Skeletal muscle cell (primary cell): ENCODE results near the gene E2F1.

Experiments
- DNase-seq: peaks from one replicate; pipeline ENCODE4 v3.0.0-alpha.2; 2010; ENCODE audit warnings: low read depth
- H3K4me3 ChIP-seq: 2 replicates; pipeline ENCODE4 v1.5.1; 2011; ENCODE audit warnings: low read depth, mild to moderate bottlenecking, control low read depth, low read length, moderate library complexity

E2F1 gene, protein sequence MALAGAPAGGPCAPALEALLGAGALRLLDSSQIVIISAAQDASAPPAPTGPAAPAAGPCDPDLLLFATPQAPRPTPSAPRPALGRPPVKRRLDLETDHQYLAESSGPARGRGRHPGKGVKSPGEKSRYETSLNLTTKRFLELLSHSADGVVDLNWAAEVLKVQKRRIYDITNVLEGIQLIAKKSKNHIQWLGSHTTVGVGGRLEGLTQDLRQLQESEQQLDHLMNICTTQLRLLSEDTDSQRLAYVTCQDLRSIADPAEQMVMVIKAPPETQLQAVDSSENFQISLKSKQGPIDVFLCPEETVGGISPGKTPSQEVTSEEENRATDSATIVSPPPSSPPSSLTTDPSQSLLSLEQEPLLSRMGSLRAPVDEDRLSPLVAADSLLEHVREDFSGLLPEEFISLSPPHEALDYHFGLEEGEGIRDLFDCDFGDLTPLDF

DNA sequence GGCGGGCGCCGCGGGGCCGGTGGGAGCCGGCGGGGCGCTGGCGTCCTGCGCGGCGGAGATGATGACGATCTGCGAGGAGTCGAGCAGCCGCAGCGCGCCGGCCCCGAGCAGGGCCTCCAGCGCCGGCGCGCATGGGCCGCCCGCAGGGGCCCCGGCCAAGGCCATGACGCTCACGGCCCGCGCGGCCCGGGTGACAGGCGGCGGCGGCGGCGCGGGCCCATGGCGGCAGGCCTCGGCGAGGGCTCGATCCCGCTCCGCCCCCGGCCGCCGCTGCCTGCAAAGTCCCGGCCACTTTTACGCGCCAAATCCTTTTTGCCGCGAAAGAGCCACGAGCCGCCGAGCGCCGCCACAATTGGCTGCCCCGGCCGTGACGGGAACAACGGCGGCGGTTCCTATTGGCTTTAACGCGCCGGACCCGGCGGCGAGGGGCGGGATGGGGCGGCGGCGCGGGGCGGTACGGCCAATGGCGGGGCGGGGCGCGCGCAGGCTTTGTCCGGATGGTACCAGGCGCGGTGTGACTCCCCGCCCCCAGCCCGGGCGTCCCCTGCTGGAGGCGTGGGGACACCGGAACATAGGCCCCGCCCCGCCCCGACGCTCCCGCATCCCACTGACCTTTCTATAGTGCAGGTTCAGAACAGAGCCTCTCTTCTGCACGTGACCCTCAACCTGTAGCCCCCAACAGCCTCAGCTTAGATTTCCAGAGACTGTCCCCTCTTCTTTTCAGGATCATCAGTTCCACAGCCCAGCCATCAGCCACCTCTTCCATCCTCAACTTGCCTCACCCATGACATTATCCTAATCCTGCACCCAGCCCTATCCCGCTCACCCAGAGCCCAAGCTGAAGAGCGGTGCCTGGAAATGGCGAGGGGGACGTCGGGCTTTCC is at the start of gene E2F1:
Gene E2F1 (minus strand): TSS at position 286 of the 884 bp plus-strand sequence. CDS start 121 bp downstream, at position 165.
- DNase-seq: peak; percentile 57
- H3K4me3 ChIP-seq: peak within 1 kb of the TSS; percentile 44

DNA sequence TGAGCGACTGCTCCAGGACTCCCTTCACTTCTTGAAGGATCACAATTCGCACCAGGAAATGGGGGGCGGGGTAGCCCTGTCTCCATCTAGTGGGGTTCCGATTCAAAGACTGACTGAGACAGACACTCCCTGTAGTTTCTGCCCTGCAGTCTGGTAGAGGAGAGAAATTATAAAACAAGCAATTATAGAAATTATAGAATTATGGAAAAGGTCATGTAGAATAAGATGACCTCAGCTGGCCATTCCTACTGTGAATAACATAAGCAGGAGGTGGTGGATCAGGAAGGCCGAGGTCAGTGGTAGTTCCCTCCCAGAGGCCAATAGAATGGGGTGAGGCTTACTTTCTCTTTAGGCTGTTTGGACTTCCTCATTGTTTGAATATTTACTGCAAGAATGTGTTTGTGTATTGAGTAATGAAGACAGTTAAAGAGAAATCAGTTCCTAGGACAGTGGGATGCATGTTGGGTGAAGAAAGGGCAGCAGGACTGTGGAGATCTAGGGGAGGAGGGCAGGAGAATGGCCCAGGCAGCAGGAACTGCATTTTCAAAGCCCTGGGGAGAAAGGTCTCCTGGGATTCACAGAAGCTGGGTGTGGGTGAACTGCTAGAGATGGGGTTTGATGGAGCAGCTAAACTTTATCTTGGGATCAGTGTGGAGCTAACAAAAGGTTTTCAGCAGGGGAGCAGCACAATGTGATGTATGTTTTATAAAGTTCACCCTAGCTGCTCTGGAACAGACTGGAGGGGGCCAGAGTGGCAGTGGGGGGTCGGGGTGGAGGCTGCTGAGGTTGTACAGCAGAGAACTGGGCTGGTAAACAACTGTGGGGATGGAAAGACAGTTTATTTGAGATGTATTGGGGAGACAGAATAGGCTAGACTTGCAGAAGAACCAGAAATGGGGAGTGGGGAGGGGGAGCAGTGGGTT is 47.7 kb upstream of the E2F1 start:
- H3K4me3 ChIP-seq: no peak overlapping the region

DNA sequence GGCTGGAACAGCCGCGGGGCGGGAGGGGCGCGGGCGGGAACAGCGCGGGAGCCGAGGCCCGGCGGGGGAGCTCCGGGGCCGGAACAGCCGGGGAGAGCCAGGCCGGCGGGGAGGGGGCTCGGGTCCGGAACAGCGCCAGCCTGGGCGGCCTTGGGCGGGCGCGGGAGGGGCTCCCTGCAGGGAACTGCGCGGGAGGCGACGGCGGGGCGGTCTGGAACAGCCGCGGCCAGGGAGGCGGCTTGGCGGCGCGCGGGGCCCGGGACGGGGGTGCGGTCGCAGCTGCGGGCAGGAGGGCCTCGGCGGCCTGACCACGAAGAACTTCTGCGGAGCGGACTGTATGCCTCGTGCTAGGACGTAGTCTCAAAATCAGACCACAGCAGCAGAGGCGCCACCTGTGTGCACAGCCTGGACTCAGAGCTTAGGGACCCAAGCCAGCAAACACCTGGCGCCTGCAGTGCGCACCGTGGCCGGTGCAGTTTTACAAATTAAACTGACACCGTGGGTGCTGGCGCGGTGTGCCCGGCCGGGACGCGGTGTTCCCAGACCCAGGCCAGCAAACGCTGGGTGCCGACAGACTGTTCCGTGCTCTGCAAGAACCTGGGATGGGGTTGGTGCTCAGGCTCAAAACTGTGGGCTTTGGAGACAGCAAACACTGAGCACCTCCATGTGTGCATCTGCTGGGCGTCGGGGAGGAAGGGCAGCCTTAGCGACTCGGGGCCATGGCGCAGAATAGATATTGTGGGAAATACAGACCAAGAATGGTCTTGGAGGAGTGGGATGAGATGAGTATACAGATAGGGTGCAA is 46.2 kb upstream of the E2F1 start:
- peak overlapping the region; percentile 60 for H3K4me3 ChIP-seq
- peak; percentile 45 for DNase-seq

More for the DNA sequence above, 47.7 kb upstream of the E2F1 start:
- peak; percentile 31 for DNase-seq

DNA sequence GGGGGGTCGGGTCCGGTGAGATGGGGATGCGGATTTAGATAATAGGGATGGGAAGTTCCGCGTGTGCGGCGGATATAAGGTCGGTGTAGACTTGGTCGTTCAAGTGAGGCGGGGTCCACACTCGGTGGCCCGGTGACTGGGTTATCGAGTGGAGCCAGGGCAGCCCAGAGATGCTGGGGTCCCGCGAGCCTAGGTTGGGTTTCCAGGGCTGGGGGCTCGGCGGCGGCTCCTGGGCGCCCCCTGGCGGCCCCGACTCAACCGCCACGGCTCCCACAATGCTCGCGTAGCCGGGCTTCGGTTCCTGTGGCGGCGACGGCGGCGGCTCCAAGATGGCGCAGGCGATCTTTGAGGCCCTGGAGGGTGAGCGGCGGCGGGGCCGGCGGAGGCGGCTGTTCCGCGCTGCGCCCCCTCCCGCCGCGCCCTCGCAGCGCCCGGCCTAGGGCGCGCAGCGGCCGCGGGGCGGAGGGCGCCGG is 45.5 kb upstream of the E2F1 start, which contains the start of gene ZNF341:
Gene ZNF341 (plus strand): TSS at position 304 of the 473 bp plus-strand sequence. CDS start 26 bp downstream, at position 330.
- no peak for DNase-seq
- H3K4me3 ChIP-seq: peak within 1 kb of the TSS; percentile 60

DNA sequence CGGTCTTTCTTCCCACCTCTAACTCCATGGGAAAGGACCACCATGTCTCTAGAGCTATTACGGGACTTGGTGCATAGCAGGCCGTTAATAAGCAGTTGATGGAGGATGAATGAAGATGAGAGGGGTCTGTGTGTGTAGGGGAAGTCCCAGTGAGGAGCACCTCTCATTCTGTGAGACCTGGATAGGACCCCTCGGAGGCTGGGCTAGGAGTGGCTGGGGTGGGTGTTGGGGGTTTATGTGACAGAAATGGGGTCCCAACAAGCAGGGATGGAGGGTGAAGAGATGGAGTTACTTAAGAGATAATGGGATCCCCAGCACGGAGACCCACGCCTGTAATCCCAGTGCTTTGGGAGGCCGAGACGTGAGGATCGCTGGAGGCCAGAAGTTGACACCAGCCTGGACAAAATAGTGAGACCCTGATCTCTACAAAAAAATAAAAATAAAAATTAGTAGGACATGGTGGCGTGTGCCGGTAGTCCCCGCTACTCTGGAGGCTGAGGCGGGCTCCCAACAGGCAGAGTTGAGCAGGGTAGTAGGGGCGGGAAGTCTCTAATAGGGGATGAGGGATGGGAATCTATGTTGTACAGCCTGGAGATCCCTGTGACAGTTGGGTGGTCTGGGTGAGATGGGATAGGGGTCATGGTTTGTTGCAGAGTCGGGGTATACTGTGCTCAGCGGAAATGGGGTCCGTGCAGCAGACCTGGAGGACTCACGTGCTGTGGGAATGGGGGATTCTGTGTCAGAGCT is 44.9 kb upstream of the E2F1 start:
- peak overlapping the region; percentile 60 for H3K4me3 ChIP-seq
- DNase-seq: no peak

DNA sequence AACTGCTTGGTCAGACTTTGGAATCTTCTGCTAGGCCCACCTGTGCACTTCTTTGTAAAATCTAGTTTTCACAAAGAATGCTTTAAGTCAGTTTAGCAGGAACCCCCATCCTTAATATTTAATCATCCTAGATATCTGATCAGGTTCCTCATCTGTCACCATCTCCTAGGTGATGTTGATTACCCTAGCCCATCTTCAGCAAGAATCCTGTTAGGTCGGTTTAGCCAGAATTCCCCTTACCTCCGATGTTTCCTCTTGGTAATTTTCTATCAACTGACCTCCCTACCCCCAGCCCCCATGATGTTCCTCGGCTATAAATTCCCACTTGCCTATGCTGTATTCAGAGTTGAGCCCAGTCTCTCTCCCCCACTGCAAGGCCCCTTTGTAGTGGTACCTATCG is 42.9 kb upstream of the E2F1 start:
- no peak for DNase-seq
- no peak overlapping the region for H3K4me3 ChIP-seq

DNA sequence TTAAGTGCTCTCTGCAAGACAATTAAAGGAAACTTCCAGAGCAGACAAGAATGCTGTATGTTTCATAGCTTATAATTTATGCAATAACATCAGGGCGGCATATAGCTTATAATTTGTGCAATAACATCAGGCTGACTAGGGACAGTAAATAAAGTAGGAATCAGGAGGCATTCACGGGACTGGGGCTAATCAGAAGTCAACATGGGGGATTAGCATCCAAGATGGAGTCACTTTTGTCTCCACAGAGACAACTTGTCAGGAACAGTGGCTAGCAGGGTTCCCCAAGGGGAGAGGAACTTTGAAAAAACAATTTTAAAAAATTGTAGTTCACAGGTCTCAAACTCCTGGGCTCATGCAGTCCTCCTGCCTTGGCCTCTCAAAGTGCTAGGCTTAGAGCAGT is 42.3 kb upstream of the E2F1 start:
- DNase-seq: no peak
- no peak overlapping the region for H3K4me3 ChIP-seq

DNA sequence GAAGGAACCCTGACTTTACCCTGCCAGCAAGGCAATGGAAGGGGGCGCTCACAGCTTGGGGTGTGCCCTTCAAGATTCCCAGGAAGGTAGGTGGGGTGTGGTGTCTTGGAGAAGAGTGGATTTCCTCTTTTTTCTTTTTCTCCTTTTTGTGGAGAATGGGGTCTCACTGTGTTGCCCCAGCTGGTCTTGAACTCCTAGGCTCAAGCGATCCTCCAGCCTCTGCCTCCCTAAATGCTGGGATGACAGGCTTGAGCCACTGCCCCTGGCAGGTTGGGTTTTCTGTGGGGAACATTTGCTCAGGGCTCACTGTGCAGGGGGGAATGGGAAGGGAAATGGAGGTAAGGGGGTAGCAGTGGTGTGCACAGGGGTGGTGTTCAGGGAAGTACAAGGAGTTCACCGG is 41.6 kb upstream of the E2F1 start:
- DNase-seq: no peak

DNA sequence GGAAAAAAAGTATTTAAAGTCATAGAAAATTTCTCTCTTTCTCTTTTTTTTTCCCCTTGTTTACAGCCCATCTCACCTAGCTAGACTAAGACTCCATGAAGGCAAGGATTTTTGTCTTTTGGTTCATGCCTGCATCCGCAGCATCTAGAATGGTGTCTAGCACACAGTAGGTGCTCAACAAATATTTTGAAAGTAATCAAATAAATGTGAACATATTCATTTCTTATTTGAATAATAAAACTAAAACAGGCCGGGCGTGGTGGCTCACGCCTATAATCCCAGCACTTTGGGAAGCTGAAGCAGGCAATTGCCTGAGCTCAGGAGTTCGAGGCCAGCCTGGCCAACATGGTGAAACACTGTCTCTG is 40.9 kb upstream of the E2F1 start:
- no peak for DNase-seq

More for the DNA sequence above, 41.6 kb upstream of the E2F1 start:
- H3K4me3 ChIP-seq: no peak overlapping the region

DNA sequence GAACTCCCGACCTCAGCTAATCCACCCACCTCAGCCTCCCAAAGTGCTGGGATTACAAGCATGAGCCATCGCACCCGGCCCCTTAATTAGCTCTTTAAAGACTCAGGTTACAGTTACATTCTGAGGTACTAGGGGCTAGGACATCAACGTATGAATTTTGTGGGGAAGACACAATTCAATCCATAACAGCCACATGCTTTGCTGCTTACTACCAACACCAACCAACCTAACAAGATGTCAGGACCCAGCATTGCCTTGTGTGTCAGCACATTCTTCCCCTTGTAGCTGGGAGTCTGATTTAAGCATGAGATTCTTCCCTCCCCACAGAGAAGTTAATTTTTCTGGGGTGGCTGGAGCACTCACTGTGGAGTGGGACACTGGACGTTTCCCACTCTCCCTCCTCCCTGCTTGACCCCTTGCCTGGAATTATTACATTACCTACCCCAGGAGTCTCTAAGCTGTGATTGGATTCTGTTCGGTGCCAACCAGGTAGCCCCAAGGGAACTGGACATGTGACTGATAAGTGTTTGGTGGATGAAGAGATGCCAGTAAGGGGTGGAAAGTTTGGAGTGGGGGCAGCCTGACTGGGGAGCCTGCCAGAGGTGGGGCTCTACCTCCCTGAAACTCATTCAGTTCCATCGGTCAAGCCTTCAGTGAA is 39.6 kb upstream of the E2F1 start:
- no peak overlapping the region for H3K4me3 ChIP-seq
- DNase-seq: no peak

More for the DNA sequence above, 40.9 kb upstream of the E2F1 start:
- no peak overlapping the region for H3K4me3 ChIP-seq

DNA sequence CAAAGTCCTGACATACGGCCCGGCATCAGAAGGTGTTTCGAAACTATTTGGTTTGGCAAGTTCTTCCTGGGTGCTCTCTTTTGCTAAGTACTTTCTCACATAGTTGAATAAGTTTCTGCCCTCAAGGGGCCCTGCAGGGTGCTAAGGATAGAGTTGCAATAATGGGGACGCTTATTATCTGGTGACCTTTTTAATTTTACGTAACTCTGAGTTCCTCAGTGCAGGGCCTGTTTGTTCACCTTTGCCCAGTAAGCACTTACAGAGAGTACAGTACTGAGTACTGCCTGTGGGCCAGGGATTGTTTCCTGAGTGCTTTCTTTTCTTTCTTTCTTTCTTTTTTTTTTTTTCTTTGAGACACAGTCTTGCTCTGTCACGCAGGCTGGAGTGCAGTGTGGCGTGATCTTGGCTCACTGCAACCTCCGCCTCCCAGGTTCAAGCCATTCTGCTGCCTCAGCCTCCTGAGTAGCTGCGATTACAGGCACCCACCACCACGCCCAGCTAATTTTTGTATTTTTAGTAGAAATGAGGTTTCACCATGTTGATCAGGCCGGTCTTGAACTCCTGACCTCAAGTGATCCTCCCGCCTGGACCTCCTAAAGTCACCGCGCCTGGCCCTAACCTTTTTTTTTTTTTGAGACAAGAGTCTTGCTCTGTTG is 38.4 kb upstream of the E2F1 start:
- no peak for DNase-seq
- no peak overlapping the region for H3K4me3 ChIP-seq

DNA sequence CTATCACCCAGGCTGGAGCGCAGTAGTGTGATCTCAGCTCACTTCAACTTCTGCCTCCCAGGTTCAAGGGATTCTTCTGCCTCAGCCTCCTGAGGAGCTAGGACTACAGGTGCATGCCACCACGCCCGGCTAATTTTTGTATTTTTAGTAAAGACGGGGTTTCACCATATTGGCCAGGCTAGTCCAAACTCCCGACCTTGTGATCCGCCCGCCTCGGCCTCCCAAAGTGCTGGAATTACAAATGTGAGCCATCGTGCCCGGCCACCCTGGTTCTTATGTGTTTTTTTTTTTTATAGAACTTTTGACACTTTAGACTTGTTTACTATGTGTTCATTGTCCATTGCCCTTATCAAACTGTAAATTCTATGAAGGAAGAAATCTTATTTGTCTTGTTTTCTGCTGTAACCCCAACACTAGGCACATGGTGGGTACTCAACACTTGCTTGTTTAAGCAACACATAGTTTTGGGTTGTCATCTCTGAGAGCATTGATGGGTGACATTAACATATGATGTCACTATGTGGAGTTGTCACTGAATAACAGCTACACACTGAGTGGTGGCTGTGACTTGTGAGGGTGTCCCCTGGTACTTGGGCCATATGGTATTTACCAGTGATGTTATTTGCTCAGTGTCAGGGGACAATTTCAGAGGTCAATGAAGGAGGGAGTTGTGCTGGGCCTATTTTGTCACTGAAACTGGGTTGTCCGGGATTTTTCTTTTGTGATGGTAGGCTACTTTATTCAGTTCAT is 35.4 kb upstream of the E2F1 start:
- DNase-seq: no peak
- H3K4me3 ChIP-seq: no peak overlapping the region

DNA sequence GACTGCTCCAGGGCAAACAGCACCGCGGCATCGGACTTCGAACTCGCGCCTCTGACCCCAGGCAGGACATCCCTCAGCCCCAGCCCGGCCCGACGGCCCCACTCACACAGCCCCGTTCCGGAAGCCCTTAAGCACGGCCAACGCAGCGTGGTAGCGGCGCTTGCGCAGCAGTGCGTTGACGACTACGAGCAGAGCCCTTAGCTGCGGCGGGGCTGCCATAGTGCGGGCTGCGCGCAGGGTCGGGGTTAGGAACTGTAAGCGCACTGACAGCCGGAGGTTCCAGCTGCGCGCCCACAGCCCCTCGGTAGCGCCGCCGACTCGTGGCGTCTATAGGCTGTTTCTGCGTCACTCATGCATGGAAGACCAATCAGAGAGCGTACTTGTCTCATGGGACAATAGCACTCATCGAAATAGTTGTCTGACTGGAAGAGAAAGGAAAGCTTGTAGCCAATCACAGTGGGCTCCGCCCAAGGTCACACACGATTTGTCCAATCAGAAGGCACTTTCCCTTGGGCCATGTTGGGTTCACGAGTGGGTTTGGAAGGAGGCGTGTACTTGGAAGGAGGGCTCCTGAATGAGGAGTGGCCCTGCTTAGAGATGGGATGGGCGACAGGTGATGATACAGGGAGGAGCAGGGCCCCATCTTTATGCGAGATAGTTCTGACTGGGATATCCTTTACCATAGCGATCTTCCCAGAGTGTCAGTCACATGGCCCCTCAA is 34.0 kb upstream of the E2F1 start, which contains the start of gene PXMP4:
Gene PXMP4 (minus strand): TSS at position 322 of the 721 bp plus-strand sequence. CDS start 103 bp downstream, at position 219.
- peak; percentile 96 for DNase-seq
- peak within 1 kb of the TSS; percentile 69 for H3K4me3 ChIP-seq

DNA sequence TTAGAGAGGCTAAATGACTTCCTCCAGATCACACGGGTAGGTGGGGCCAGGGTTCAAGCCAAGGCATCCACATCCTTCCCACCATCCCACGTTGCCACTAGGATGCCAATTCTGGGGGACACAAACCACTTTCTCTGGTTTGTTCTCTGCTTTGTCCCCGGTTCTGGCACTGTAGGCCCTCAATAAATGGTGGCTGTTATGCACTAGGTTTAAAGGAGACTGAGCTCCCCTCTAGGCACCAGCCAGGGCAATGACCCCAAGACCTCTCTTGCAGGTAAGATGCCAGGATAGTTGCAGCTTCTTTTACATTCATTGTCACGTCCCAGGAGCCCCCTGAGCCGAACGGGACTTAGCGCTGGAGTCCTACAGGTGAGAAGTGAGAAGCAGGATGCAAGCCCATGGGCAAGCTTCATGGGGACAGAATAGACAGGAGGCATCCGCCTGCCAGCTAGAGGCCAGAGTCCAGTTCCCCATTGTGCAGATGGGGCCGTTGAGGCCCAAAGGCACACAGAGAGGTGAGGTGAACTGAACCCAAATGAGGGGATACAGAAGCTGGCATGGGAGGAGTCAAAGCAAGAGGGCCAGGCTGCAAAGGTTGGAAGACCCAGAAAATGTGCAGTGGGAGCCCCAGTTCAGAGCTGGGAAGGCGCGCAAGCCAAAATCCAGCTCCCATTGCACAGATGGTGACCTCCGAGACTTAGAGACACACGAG is 33.2 kb upstream of the E2F1 start:
- no peak for DNase-seq
- H3K4me3 ChIP-seq: peak overlapping the region; percentile 69

DNA sequence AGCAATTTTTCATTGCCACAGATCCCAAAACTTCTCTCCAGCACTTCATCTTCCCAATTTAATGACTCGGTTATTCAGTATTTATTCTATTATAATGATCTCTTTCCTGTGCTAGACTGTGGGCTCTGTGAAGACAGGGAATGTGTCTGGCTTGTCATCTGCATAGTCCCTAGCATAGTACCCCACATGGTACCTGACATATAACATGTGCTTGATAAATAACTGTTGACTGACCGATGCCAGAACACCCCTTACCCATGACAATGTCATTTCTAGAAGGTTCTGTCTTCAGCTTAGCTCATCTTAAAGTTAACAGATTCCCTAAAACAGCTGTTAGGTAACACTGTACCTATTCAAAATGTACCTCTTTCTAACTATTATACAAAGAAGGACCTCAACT is 30.3 kb upstream of the E2F1 start:
- DNase-seq: no peak
- H3K4me3 ChIP-seq: no peak overlapping the region
